Right lobe of liver (tissue), 4 donors: ENCODE data around the gene NANS.

Experiments used
- POLR2A ChIP-seq: fragments of 450-650 bp; IDR thresholded peaks from one replicate; pipeline ENCODE4 v1.6.1; 2017; ENCODE audit warnings: antibody characterized with exemption, mild to moderate bottlenecking
- TF ChIP-seq, protein P1 (sequence below), 4 donors: fragments of 200-600 bp in 3 of 4; fragments of 450-650 bp in 1 of 4; IDR thresholded peaks; one replicate each; pipeline versions ENCODE4 v1.5.1 to v1.8.0; 2016 to 2022; ENCODE audit warnings: antibody characterized with exemption in 4 of 4, mild to moderate bottlenecking in 2 of 4
- donor health status: DM: no; HTN: no; CAD: no.
- donor health status: DM: no; HTN: no; CAD: no.
- donor health status: DM: no; HTN: yes; CAD: no.

DNA sequence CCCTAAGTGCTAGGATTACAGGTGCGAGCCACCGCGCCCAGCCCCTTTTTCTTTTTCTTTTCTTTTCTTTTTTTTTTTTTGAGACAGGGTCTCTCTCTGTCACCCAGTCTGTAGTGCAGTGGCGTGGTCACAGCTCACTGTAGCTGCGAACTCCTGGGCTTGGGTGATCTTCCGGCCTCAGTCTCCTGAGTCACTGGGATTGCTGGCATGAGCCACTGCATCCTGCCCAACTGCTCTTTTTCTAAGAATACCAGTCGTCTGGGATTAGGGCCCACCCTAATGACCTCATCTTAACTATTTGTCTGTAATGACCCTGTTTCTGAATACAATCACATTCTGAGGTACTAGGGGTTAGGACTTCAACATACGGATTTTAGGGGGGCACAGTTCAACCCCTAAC, 34.1 kb upstream of the NANS start:
- TF ChIP-seq, protein P1, sequence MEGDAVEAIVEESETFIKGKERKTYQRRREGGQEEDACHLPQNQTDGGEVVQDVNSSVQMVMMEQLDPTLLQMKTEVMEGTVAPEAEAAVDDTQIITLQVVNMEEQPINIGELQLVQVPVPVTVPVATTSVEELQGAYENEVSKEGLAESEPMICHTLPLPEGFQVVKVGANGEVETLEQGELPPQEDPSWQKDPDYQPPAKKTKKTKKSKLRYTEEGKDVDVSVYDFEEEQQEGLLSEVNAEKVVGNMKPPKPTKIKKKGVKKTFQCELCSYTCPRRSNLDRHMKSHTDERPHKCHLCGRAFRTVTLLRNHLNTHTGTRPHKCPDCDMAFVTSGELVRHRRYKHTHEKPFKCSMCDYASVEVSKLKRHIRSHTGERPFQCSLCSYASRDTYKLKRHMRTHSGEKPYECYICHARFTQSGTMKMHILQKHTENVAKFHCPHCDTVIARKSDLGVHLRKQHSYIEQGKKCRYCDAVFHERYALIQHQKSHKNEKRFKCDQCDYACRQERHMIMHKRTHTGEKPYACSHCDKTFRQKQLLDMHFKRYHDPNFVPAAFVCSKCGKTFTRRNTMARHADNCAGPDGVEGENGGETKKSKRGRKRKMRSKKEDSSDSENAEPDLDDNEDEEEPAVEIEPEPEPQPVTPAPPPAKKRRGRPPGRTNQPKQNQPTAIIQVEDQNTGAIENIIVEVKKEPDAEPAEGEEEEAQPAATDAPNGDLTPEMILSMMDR (IDR thresholded peaks at IDR 0.05): no peak
- no peak for TF ChIP-seq POLR2A
